NCI-H774 (cell line): ENCODE data around the gene MADCAM1.
"Not testable (repeated sequence)": the region's sequence is repeated elsewhere in the genome, so short reads cannot be mapped to it uniquely, and the experiment has no call there.

Source experiments
- DNase-seq: peaks from one replicate; lab custom pipeline; 2025; lab: John Stamatoyannopoulos, UW

MADCAM1 gene

GRCh38 chr19:496112-496665, at the start of gene MADCAM1:
Gene MADCAM1 (plus strand): TSS chr19:496486. CDS start chr19:496500, 14 bp downstream.
- DNase-seq, result no peak

- DNase-seq, result no peak
These were observed 49.2 kb upstream of the MADCAM1 start for GRCh38 chr19:447064-447426.

- no peak for DNase-seq
These were observed 48.3 kb upstream of the MADCAM1 start for GRCh38 chr19:447816-448560.

- no peak for DNase-seq
These were observed 46.4 kb upstream of the MADCAM1 start for GRCh38 chr19:449916-450315.

- not testable (repeated sequence) for DNase-seq
These were observed 45.3 kb upstream of the MADCAM1 start for GRCh38 chr19:450912-451481.

GRCh38 chr19:452829-453228, 43.5 kb upstream of the MADCAM1 start:
- no peak for DNase-seq

DNA sequence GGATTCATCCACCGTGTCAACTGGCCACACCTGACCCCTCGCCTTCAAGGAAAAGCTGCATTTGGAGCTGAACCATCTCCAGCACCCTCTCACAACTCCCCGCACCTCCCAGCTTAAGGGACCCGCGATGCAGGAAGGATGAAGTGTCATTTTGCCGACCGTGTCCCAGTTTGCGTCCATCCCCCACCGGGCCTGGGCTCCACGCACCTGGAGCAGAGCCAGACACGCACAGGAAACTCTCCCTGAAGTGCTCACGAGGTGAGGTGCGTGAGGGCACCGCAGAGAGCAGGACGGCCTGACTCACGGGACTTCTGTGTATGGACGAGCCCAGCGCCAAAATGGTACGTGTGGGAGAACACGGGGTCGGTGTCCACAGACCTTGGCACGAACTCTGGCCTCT, 42.7 kb upstream of the MADCAM1 start:
- no peak for DNase-seq

GRCh38 chr19:455031-455705, 41.1 kb upstream of the MADCAM1 start:
- no peak for DNase-seq

DNA sequence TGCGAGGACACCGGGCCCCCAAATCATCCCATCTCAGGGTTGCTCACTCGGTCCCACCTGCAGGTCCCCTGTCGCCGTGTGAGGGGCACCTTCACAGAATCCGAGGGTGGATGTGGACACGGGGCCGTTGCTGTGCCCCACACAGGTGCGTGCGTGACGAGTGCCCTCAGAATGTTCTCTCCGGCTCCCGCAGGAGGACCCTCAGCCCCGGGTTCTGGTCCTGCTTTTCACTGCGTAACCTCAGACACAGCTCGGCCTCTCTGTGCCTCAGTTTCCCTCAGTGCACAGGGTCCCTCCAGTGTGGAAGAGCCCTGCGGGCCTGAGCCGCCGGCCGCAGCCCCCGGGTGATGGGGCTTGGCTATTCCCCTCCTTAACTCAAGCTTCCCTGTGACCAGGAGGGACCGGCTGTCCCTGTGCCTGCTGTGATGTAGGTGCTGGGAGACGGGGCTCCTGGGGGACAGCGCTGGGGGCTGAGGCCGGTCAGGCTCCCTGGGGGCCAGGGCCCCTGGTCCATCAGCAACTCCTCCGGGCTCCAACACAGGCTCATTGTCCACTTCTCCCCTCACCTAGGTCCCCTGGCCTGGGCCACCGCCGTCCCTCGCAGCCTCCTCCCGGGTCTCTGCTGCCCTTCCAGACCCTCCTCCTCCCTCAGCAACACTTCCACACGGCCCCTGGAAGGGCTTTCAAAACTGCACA, 40.3 kb upstream of the MADCAM1 start:
- no peak for DNase-seq

GRCh38 chr19:456547-457110, 39.7 kb upstream of the MADCAM1 start:
- peak; percentile 43 for DNase-seq

- DNase-seq, result no peak
These were observed 38.6 kb upstream of the MADCAM1 start for GRCh38 chr19:457636-458035.

DNA sequence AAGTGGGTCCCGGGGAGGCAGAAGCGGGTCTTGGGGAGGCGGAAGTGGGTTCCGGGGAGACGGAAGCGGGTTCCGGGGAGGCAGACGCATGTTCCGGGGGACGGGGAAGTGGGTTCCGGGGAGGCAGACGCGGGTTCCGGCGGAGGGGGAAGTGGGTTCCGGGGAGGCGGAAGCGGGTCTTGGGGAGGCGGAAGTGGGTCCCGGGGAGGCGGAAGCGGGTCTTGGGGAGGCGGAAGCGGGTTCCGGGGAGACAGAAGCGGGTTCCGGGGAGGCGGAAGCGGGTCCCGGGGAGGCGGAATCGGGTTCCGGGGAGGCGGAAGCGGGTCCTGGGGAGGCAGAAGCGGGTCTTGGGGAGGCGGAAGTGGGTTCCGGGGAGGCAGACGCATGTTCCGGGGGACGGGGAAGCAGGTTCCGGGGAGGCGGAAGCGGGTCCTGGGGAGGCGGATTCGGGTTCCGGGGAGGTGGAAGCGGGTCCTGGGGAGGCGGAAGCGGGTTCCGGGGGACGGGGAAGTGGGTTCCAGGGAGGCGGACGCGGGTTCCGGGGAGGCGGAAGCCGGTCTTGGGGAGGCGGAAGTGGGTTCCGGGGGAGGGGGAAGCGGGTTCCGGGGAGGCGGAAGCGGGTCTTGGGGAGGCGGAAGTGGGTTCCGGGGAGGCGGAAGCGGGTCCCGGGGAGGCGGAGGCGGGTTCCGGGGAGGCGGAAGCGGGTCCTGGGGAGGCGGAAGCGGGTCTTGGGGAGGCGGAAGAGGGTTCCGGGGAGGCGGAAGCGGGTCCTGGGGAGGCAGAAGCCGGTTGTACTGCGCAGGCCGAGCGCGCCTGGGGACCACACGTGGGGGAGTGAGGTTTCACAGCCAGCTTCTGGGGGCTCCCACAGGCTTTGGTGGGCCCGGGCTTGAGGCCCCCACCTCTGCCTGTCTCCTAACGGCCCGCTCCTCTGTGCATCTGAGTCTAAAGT, 37.9 kb upstream of the MADCAM1 start:
- no peak for DNase-seq

- DNase-seq, result peak; percentile 48
These were observed 36.4 kb upstream of the MADCAM1 start for GRCh38 chr19:459724-460511.

GRCh38 chr19:460877-461720, 35.2 kb upstream of the MADCAM1 start, which contains the start of gene SHC2:
Gene SHC2 (minus strand): TSS chr19:461033. CDS start chr19:460996, 37 bp downstream.
- DNase-seq, result peak; percentile 35

GRCh38 chr19:461721-462551, 34.4 kb upstream of the MADCAM1 start:
- peak; percentile 77 for DNase-seq

GRCh38 chr19:463483-464207, 32.6 kb upstream of the MADCAM1 start:
- DNase-seq, result no peak

DNA sequence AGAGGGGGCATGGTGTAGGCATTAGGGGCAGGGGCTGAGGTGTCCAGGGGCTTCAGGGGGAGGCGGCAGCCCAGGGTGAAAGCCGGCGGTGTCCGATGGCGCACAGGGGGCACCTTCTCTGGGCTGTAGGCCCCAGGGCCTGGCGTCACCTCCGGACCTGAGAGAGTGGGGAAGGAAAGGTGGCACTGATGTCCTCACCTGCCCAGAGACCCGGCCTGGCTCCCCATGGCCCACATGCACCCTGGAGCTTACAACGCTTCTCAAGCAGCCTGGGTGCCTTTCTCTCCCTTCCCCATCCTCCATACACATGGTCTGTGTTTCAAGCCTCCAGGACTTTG, 32.1 kb upstream of the MADCAM1 start:
- DNase-seq, result no peak
